ENCODE data around the gene TYW3.

- TF ChIP-seq, protein P1, sequence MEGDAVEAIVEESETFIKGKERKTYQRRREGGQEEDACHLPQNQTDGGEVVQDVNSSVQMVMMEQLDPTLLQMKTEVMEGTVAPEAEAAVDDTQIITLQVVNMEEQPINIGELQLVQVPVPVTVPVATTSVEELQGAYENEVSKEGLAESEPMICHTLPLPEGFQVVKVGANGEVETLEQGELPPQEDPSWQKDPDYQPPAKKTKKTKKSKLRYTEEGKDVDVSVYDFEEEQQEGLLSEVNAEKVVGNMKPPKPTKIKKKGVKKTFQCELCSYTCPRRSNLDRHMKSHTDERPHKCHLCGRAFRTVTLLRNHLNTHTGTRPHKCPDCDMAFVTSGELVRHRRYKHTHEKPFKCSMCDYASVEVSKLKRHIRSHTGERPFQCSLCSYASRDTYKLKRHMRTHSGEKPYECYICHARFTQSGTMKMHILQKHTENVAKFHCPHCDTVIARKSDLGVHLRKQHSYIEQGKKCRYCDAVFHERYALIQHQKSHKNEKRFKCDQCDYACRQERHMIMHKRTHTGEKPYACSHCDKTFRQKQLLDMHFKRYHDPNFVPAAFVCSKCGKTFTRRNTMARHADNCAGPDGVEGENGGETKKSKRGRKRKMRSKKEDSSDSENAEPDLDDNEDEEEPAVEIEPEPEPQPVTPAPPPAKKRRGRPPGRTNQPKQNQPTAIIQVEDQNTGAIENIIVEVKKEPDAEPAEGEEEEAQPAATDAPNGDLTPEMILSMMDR (IDR thresholded peaks at IDR 0.05), result no peak
- TF ChIP-seq EZH2 (IDR thresholded peaks at IDR 0.05) (no peak), EZH2phosphoT487 (IDR thresholded peaks at IDR 0.05) (no peak)
Measured at GRCh38 chr1:74779750-74780149, 46.8 kb downstream of the TYW3 start.
